Measurements from ENCODE around the gene TICAM1. TPM values are rescaled to one million over a fixed set of nuclear protein-coding genes. Genes with fewer than 3 reads are reported as not detected.
A peak's percentile ranks its signal among the peaks of the same experiment; 100 is the strongest.

TICAM1 gene
- total and polyA plus RNA-seq, 2 of the 13 experiments (the other 11 are each of a cell fraction or from before 2014, with no cell fraction given): 0.33 to 0.95 TPM

DNA sequence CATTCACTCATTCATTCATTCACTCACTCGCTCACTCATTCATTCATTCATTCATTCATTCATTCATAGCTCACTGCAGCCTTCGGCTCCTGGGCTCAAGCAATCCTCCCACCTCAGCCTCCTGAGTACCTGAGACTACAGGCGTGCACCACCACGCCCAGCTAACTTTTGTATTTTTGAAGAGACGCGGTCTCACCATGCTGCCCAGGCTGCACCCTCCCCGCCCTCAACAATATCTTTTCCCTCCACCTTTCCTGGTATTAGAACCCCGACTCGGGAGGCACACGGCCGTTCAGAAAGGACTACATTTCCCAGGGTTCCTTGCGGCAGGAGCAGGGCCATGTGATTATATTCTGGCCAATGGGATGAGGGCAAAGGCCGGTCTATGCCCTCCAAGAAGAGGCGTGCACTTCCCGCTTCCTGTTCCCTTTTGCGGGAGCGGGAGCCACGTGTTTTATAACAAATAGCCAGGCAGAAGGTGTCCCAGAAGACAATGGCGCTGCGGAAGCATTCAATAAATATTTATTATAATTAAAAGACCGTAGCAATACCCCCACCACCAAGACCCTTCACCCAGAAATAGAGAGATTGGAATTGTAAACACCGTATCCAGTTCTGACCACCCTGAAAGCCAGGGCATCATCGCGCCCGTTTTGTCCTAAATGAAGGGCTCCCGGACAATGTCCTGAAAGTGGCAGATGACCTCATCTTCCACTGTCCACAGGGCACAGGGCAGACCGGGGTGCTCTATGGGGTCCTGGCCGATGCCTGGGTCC, 15.9 kb downstream of the TICAM1 start (continued):
- TF ChIP-seq ZNF326 (CRISPR knock-in tag; IDR thresholded peaks at IDR 0.05; ENCODE audit: borderline replicate concordance) (no peak), ZNF34 (CRISPR knock-in tag; IDR thresholded peaks at IDR 0.05; ENCODE audit: borderline replicate concordance) (no peak), SALL1 (CRISPR knock-in tag; IDR thresholded peaks at IDR 0.05) (peak; percentile 75; the same call in 1 of the 2 replicates), CHCHD3 (CRISPR knock-in tag; IDR thresholded peaks at IDR 0.05) (no peak), JUND (CRISPR knock-in tag; IDR thresholded peaks at IDR 0.05) (no peak), TRIM24 (CRISPR knock-in tag; IDR thresholded peaks at IDR 0.05) (no peak), HNRNPK (IDR thresholded peaks at IDR 0.05; ENCODE audit: low read depth, low read length, poor library complexity, severe bottlenecking) (no peak), ZNF33A (CRISPR knock-in tag; IDR thresholded peaks at IDR 0.05; ENCODE audit: borderline replicate concordance) (no peak), ZNF17 (CRISPR knock-in tag; IDR thresholded peaks at IDR 0.05) (no peak), NAIF1 (CRISPR knock-in tag; IDR thresholded peaks at IDR 0.05; ENCODE audit: borderline replicate concordance) (no peak), RBM39 (IDR thresholded peaks at IDR 0.05; ENCODE audit: low read depth, low read length, poor library complexity, severe bottlenecking) (peak; percentile 11), DMAP1 (CRISPR knock-in tag; IDR thresholded peaks at IDR 0.05) (peak; percentile 71; the same call in 1 of the 2 replicates), ZNF501 (CRISPR knock-in tag; IDR thresholded peaks at IDR 0.05) (no peak), PRPF4 (IDR thresholded peaks at IDR 0.05; ENCODE audit: low read depth, low read length, poor library complexity, severe bottlenecking) (no peak), AHR (CRISPR knock-in tag; IDR thresholded peaks at IDR 0.05) (no peak), KMT2B (CRISPR knock-in tag; IDR thresholded peaks at IDR 0.05) (no peak), TGIF2 (CRISPR knock-in tag; IDR thresholded peaks at IDR 0.05) (no peak), PLRG1 (conservative IDR thresholded peaks at IDR 0.05) (no peak), KAT8 (CRISPR knock-in tag; IDR thresholded peaks at IDR 0.05) (peak; percentile 92), SIX4 (CRISPR knock-in tag; IDR thresholded peaks at IDR 0.05) (no peak), ZBTB42 (CRISPR knock-in tag; IDR thresholded peaks at IDR 0.05) (no peak), ZFAT (CRISPR knock-in tag; conservative IDR thresholded peaks at IDR 0.05) (no peak), CBX1 (IDR thresholded peaks at IDR 0.05; ENCODE audit: low read depth) (no peak), ZNF510 (CRISPR knock-in tag; IDR thresholded peaks at IDR 0.05; ENCODE audit: low read depth) (peak; percentile 66; the same call in 1 of the 2 replicates), GABPB1 (CRISPR knock-in tag; IDR thresholded peaks at IDR 0.05) (peak; percentile 91), HMGA1 (CRISPR knock-in tag; conservative IDR thresholded peaks at IDR 0.05) (no peak)
- TF ChIP-seq, protein P1, sequence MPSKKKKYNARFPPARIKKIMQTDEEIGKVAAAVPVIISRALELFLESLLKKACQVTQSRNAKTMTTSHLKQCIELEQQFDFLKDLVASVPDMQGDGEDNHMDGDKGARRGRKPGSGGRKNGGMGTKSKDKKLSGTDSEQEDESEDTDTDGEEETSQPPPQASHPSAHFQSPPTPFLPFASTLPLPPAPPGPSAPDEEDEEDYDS (CRISPR knock-in tag; IDR thresholded peaks at IDR 0.05): 0 out of 2 replicates have a peak, but pooled peaks have one; percentile 19
- TF ChIP-seq, protein P2, sequence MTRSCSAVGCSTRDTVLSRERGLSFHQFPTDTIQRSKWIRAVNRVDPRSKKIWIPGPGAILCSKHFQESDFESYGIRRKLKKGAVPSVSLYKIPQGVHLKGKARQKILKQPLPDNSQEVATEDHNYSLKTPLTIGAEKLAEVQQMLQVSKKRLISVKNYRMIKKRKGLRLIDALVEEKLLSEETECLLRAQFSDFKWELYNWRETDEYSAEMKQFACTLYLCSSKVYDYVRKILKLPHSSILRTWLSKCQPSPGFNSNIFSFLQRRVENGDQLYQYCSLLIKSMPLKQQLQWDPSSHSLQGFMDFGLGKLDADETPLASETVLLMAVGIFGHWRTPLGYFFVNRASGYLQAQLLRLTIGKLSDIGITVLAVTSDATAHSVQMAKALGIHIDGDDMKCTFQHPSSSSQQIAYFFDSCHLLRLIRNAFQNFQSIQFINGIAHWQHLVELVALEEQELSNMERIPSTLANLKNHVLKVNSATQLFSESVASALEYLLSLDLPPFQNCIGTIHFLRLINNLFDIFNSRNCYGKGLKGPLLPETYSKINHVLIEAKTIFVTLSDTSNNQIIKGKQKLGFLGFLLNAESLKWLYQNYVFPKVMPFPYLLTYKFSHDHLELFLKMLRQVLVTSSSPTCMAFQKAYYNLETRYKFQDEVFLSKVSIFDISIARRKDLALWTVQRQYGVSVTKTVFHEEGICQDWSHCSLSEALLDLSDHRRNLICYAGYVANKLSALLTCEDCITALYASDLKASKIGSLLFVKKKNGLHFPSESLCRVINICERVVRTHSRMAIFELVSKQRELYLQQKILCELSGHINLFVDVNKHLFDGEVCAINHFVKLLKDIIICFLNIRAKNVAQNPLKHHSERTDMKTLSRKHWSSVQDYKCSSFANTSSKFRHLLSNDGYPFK (CRISPR knock-in tag; IDR thresholded peaks at IDR 0.05; ENCODE audit: borderline replicate concordance): peak; percentile 48; the same call in 1 of the 2 replicates
- TF ChIP-seq, protein P3, sequence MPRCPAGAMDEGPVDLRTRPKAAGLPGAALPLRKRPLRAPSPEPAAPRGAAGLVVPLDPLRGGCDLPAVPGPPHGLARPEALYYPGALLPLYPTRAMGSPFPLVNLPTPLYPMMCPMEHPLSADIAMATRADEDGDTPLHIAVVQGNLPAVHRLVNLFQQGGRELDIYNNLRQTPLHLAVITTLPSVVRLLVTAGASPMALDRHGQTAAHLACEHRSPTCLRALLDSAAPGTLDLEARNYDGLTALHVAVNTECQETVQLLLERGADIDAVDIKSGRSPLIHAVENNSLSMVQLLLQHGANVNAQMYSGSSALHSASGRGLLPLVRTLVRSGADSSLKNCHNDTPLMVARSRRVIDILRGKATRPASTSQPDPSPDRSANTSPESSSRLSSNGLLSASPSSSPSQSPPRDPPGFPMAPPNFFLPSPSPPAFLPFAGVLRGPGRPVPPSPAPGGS (CRISPR knock-in tag; IDR thresholded peaks at IDR 0.05): no peak

Data from HepG2 (cell line).